ENCODE data around the gene ZFC3H1.

Gene ZFC3H1

GRCh38 chr12:71636704-71637115, 26.9 kb downstream of the ZFC3H1 start:
- peaks cover 8% of the 10 kb centered on the region for H4K20me1 ChIP-seq (ENCODE audit: insufficient read depth, low read length, poor library complexity, severe bottlenecking)
- TF ChIP-seq EZH2phosphoT487 (IDR thresholded peaks at IDR 0.05; ENCODE audit: borderline replicate concordance) (no peak), CTCF (conservative IDR thresholded peaks at IDR 0.05; ENCODE audit: low read length) (peak; percentile 95)
- H2AFZ ChIP-seq (ENCODE audit: low read length) = no peak overlapping the region
- H3K36me3 ChIP-seq (ENCODE audit: insufficient read depth, low read length) = peaks cover 85% of the 10 kb centered on the region
- H3K9me2 ChIP-seq (replicated peaks; ENCODE audit: low read depth, low read length) = no peaks in the 10 kb centered on the region
- H3K9ac ChIP-seq (ENCODE audit: low read depth, low read length, poor library complexity, severe bottlenecking) = no peak overlapping the region
- H3K9me3 ChIP-seq (ENCODE audit: insufficient read depth, low read depth, low read length) = no peaks in the 10 kb centered on the region
- H3K4me2 ChIP-seq (ENCODE audit: low read depth, low read length, poor library complexity, severe bottlenecking) = no peak overlapping the region
- no peaks in the 10 kb centered on the region for H3K4me1 ChIP-seq (ENCODE audit: insufficient read depth, low read length, poor library complexity, severe bottlenecking)
- H3K79me2 ChIP-seq (ENCODE audit: insufficient read depth, low read length) = no peaks in the 10 kb centered on the region
- no peak overlapping the region for H3K4me3 ChIP-seq (ENCODE audit: low read length, poor library complexity, severe bottlenecking)
- no peaks in the 10 kb centered on the region for H3F3A ChIP-seq (ENCODE audit: low read depth)
- H3K27me3 ChIP-seq (ENCODE audit: insufficient read depth, low read length, poor library complexity, severe bottlenecking) = no peaks in the 10 kb centered on the region

GRCh38 chr12:71627438-71628002, 36.1 kb downstream of the ZFC3H1 start:
- Histone ChIP-seq H3K9me3 (ENCODE audit: insufficient read depth, low read depth, low read length) (no peaks in the 10 kb centered on the region), H3K9me2 (replicated peaks; ENCODE audit: low read depth, low read length) (no peaks in the 10 kb centered on the region), H3F3A (ENCODE audit: low read depth) (no peaks in the 10 kb centered on the region), H2AFZ (ENCODE audit: low read length) (no peak overlapping the region), H3K9ac (ENCODE audit: low read depth, low read length, poor library complexity, severe bottlenecking) (no peak overlapping the region), H3K4me3 (ENCODE audit: low read length, poor library complexity, severe bottlenecking) (no peak overlapping the region), H3K36me3 (ENCODE audit: insufficient read depth, low read length) (peaks cover 97% of the 10 kb centered on the region), H4K20me1 (ENCODE audit: insufficient read depth, low read length, poor library complexity, severe bottlenecking) (no peaks in the 10 kb centered on the region), H3K27me3 (ENCODE audit: insufficient read depth, low read length, poor library complexity, severe bottlenecking) (no peaks in the 10 kb centered on the region), H3K4me1 (ENCODE audit: insufficient read depth, low read length, poor library complexity, severe bottlenecking) (no peaks in the 10 kb centered on the region), H3K79me2 (ENCODE audit: insufficient read depth, low read length) (no peaks in the 10 kb centered on the region), H3K4me2 (ENCODE audit: low read depth, low read length, poor library complexity, severe bottlenecking) (no peak overlapping the region)
- TF ChIP-seq EZH2phosphoT487 (IDR thresholded peaks at IDR 0.05; ENCODE audit: borderline replicate concordance) (no peak), CTCF (conservative IDR thresholded peaks at IDR 0.05; ENCODE audit: low read length) (no peak)

GRCh38 chr12:71626768-71627167, 36.9 kb downstream of the ZFC3H1 start:
- Histone ChIP-seq H3K4me1 (ENCODE audit: insufficient read depth, low read length, poor library complexity, severe bottlenecking) (no peaks in the 10 kb centered on the region), H3K9me2 (replicated peaks; ENCODE audit: low read depth, low read length) (no peaks in the 10 kb centered on the region), H4K20me1 (ENCODE audit: insufficient read depth, low read length, poor library complexity, severe bottlenecking) (no peaks in the 10 kb centered on the region), H3K36me3 (ENCODE audit: insufficient read depth, low read length) (peaks cover 97% of the 10 kb centered on the region), H3K27me3 (ENCODE audit: insufficient read depth, low read length, poor library complexity, severe bottlenecking) (no peaks in the 10 kb centered on the region), H3K4me3 (ENCODE audit: low read length, poor library complexity, severe bottlenecking) (no peak overlapping the region), H3F3A (ENCODE audit: low read depth) (no peaks in the 10 kb centered on the region), H3K4me2 (ENCODE audit: low read depth, low read length, poor library complexity, severe bottlenecking) (no peak overlapping the region), H3K9ac (ENCODE audit: low read depth, low read length, poor library complexity, severe bottlenecking) (no peak overlapping the region), H3K79me2 (ENCODE audit: insufficient read depth, low read length) (no peaks in the 10 kb centered on the region), H3K9me3 (ENCODE audit: insufficient read depth, low read depth, low read length) (no peaks in the 10 kb centered on the region), H2AFZ (ENCODE audit: low read length) (no peak overlapping the region)
- no peak for TF ChIP-seq EZH2phosphoT487 (IDR thresholded peaks at IDR 0.05; ENCODE audit: borderline replicate concordance)
- TF ChIP-seq CTCF (conservative IDR thresholded peaks at IDR 0.05; ENCODE audit: low read length) = no peak
